Measurements from ENCODE around the gene GABBR1. TPM values are rescaled to one million over a fixed set of nuclear protein-coding genes. Genes with fewer than 3 reads are reported as not detected.

The GABBR1 gene
- total RNA-seq, 1 experiment from 2014 or later, result 146 TPM

DNA sequence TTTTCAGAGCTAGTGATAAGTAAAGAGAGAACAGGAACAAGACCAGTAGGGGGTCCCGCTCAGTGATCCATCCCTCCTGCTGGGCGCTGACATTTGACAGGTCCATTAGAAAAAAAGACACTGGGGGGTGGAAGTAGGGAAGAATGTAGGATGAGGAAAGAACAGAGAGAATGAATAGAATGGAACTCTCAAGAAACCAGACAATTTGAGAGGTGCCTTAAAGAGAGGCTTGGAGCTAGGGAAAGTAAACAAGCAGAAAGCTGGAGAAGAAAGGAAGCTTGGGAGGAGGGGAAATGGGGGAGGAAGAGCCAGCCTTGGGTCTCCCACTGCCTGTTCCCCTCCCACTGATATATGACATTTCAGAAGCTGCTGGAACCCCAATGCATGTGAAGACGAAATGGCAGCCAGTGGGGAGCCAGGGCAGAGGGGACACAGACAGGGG is 8.4 kb downstream of the GABBR1 start:
- Histone ChIP-seq H3K79me2 (ENCODE audit: insufficient read depth, low read length) (peaks cover 7% of the 10 kb centered on the region; the same call in 1 of the 2 replicates), H2BK20ac (ENCODE audit: low read depth, low read length, poor library complexity, severe bottlenecking) (no peak overlapping the region), H3K9me3 (ENCODE audit: control insufficient read depth, low read depth, low read length) (no peaks in the 10 kb centered on the region), H3K23ac (ENCODE audit: insufficient read length, low read depth, low read length) (no peak overlapping the region), H4K8ac (replicated peaks; ENCODE audit: insufficient read length, low read depth, low read length) (no peak overlapping the region), H3K14ac (ENCODE audit: insufficient read depth, low read length) (no peak overlapping the region), H4K91ac (ENCODE audit: insufficient read length, low read depth, low read length) (no peak overlapping the region), H3K56ac (ENCODE audit: insufficient read length, low read depth, low read length) (no peak overlapping the region), H2AK5ac (ENCODE audit: insufficient read length, low read length) (no peak overlapping the region), H3K4me1 (ENCODE audit: insufficient read depth, low read length) (peaks cover 17% of the 10 kb centered on the region; the same call in 1 of the 2 replicates), H3K4ac (ENCODE audit: low read depth, low read length) (no peak overlapping the region), H3T11ph (ENCODE audit: low read length) (no peak overlapping the region), H2BK5ac (ENCODE audit: insufficient read length, low read length) (no peak overlapping the region), H3K79me1 (ENCODE audit: insufficient read depth, low read depth, low read length, poor library complexity, severe bottlenecking) (no peaks in the 10 kb centered on the region), H3K18ac (ENCODE audit: insufficient read length, low read depth, low read length) (no peak overlapping the region), H3K27me3 (ENCODE audit: insufficient read depth, low read length) (no peaks in the 10 kb centered on the region), H4K5ac (ENCODE audit: insufficient read length, low read depth, low read length) (no peak overlapping the region), H2AFZ (ENCODE audit: low read length) (no peak overlapping the region), H3K4me2 (ENCODE audit: insufficient read depth, insufficient read length, low read length) (peak overlapping the region; percentile 90), H2BK12ac (ENCODE audit: insufficient read length, low read depth, low read length) (no peak overlapping the region), H3K23me2 (ENCODE audit: insufficient read length, low read depth, low read length, poor library complexity, severe bottlenecking) (peaks cover 19% of the 10 kb centered on the region), H3K9ac (ENCODE audit: extremely low read depth, insufficient read length, low read length) (no peak overlapping the region), H3K27ac (ENCODE audit: insufficient read length, low read depth, low read length) (no peak overlapping the region), H4K20me1 (ENCODE audit: control insufficient read depth, insufficient read depth, insufficient read length) (no peaks in the 10 kb centered on the region), H2BK15ac (ENCODE audit: low read depth, low read length) (no peak overlapping the region), H2BK120ac (ENCODE audit: low read depth, low read length, poor library complexity, severe bottlenecking) (no peak overlapping the region)
- peaks cover 43 to 70% (median 48%) of the 10 kb centered on the region in 3 experiments; a peak in 6 of 7 replicates for H3K36me3 Mint-ChIP-seq (ENCODE audit: insufficient read depth in 1 of 3, low read depth in 3 of 3)
- DNase-seq, result peak; percentile 45
- H3K4me1 Mint-ChIP-seq, result peaks cover 61 to 78% of the 10 kb centered on the region in 2 experiments
- H3K4me3 Mint-ChIP-seq, result peak overlapping the region; percentile 88 to 92
- H3K27me3 Mint-ChIP-seq (ENCODE audit: low read depth), result no peaks in the 10 kb centered on the region
- WGBS (ENCODE audit: extremely low coverage, insufficient read length, low lambda C conversion rate), result no CpG with 5 or more reads among the region's 3 CpGs
- H3K9me3 Mint-ChIP-seq, result no peaks in the 10 kb centered on the region
- peak overlapping the region; percentile 40 to 96 (median 54); a peak in 6 of 7 replicates for H3K27ac Mint-ChIP-seq
- TF ChIP-seq, protein P1, sequence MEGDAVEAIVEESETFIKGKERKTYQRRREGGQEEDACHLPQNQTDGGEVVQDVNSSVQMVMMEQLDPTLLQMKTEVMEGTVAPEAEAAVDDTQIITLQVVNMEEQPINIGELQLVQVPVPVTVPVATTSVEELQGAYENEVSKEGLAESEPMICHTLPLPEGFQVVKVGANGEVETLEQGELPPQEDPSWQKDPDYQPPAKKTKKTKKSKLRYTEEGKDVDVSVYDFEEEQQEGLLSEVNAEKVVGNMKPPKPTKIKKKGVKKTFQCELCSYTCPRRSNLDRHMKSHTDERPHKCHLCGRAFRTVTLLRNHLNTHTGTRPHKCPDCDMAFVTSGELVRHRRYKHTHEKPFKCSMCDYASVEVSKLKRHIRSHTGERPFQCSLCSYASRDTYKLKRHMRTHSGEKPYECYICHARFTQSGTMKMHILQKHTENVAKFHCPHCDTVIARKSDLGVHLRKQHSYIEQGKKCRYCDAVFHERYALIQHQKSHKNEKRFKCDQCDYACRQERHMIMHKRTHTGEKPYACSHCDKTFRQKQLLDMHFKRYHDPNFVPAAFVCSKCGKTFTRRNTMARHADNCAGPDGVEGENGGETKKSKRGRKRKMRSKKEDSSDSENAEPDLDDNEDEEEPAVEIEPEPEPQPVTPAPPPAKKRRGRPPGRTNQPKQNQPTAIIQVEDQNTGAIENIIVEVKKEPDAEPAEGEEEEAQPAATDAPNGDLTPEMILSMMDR (conservative IDR thresholded peaks at IDR 0.05), result no peak
